H9 (cell line): ENCODE data around the gene EDAR. TPM values are rescaled to one million over a fixed set of nuclear protein-coding genes. Genes with fewer than 3 reads are reported as not detected.

Experiments
- DNase-seq: peaks from one replicate; pipeline ENCODE4 v3.0.0-alpha.2; 2017
- H2AFZ ChIP-seq: one replicate; pipeline ENCODE4 v1.6.1; 2013; ENCODE audit warnings: mild to moderate bottlenecking, low read length, control low read depth, moderate library complexity
- H2AK5ac ChIP-seq: 2 replicates; pipeline ENCODE4 v1.6.1; 2013; ENCODE audit warnings: low read length, control low read depth, mixed read lengths; ENCODE audit not compliant: insufficient read length
- H2BK120ac ChIP-seq: one replicate; pipeline ENCODE4 v1.6.1; 2013; ENCODE audit warnings: low read depth, mild to moderate bottlenecking, low read length, control low read depth, inconsistent platforms; ENCODE audit not compliant: poor library complexity, severe bottlenecking
- H2BK12ac ChIP-seq: 2 replicates; pipeline ENCODE4 v1.6.1; 2013; ENCODE audit warnings: low read length, control low read depth, mixed read lengths, low read depth; ENCODE audit not compliant: insufficient read length
- H2BK15ac ChIP-seq: 2 replicates; pipeline ENCODE4 v1.6.1; 2013; ENCODE audit warnings: low read depth, low read length, control low read depth
- H2BK20ac ChIP-seq: one replicate; pipeline ENCODE4 v1.6.1; 2013; ENCODE audit warnings: low read depth, mild to moderate bottlenecking, low read length, control low read depth, inconsistent platforms; ENCODE audit not compliant: poor library complexity, severe bottlenecking
- H2BK5ac ChIP-seq: 2 replicates; pipeline ENCODE4 v1.6.1; 2013; ENCODE audit warnings: low read length, control low read depth, mixed read lengths; ENCODE audit not compliant: insufficient read length
- H3K14ac ChIP-seq: 2 replicates; pipeline ENCODE4 v1.6.1; 2013; ENCODE audit warnings: low read length, control low read depth; ENCODE audit not compliant: insufficient read depth
- H3K18ac ChIP-seq: 2 replicates; pipeline ENCODE4 v1.6.1; 2013; ENCODE audit warnings: low read depth, mild to moderate bottlenecking, mixed read lengths, low read length, control low read depth; ENCODE audit not compliant: insufficient read length
- H3K23ac ChIP-seq: 2 replicates; pipeline ENCODE4 v1.6.1; 2013; ENCODE audit warnings: low read length, control low read depth, mixed read lengths, low read depth; ENCODE audit not compliant: insufficient read length
- H3K23me2 ChIP-seq: 2 replicates; pipeline ENCODE4 v1.6.1; 2013; ENCODE audit warnings: low read depth, mild to moderate bottlenecking, mixed read lengths, low read length, control low read depth; ENCODE audit not compliant: insufficient read length, poor library complexity, severe bottlenecking
- H3K27ac ChIP-seq: 2 replicates; pipeline ENCODE4 v1.5.1; 2013; ENCODE audit warnings: low read length, control low read depth, mixed read lengths, low read depth; ENCODE audit not compliant: insufficient read length
- H3K27me3 ChIP-seq: 2 replicates; pipeline ENCODE4 v1.6.1; 2013; ENCODE audit warnings: low read length, control low read depth, inconsistent platforms; ENCODE audit not compliant: insufficient read depth
- H3K4ac ChIP-seq: 2 replicates; pipeline ENCODE4 v1.6.1; 2013; ENCODE audit warnings: low read depth, mild to moderate bottlenecking, control low read depth, inconsistent platforms, low read length, moderate library complexity
- H3K4me1 ChIP-seq: 2 replicates; pipeline ENCODE4 v1.6.1; 2013; ENCODE audit warnings: low read length, control low read depth, inconsistent platforms; ENCODE audit not compliant: insufficient read depth
- H3K4me2 ChIP-seq: 2 replicates; pipeline ENCODE4 v1.6.1; 2013; ENCODE audit warnings: low read length, control low read depth, mixed read lengths; ENCODE audit not compliant: insufficient read length, insufficient read depth
- H3K56ac ChIP-seq: 2 replicates; pipeline ENCODE4 v1.6.1; 2013; ENCODE audit warnings: low read depth, mild to moderate bottlenecking, mixed read lengths, low read length, control low read depth; ENCODE audit not compliant: insufficient read length
- H3K79me1 ChIP-seq: 2 replicates; pipeline ENCODE4 v1.6.1; 2013; ENCODE audit warnings: low read depth, mild to moderate bottlenecking, moderate library complexity, low read length, control low read depth, inconsistent platforms; ENCODE audit not compliant: insufficient read depth, poor library complexity, severe bottlenecking
- H3K79me2 ChIP-seq: 2 replicates; pipeline ENCODE4 v1.6.1; 2013; ENCODE audit warnings: low read length, control low read depth, inconsistent platforms; ENCODE audit not compliant: insufficient read depth
- H3K9ac ChIP-seq: 2 replicates; pipeline ENCODE4 v1.6.1; 2013; ENCODE audit warnings: low read length, control low read depth, mixed read lengths; ENCODE audit not compliant: insufficient read length; ENCODE audit errors: extremely low read depth
- H3K9me3 ChIP-seq: one replicate; pipeline ENCODE4 v1.6.1; 2013; ENCODE audit warnings: low read depth, low read length, inconsistent platforms; ENCODE audit not compliant: control insufficient read depth
- H3T11ph ChIP-seq: one replicate; pipeline ENCODE4 v1.6.1; 2013; ENCODE audit warnings: mild to moderate bottlenecking, low read length, control low read depth, inconsistent platforms
- H4K20me1 ChIP-seq: one replicate; pipeline ENCODE4 v1.6.1; 2013; ENCODE audit not compliant: control insufficient read depth, insufficient read length, insufficient read depth
- H4K5ac ChIP-seq: 2 replicates; pipeline ENCODE4 v1.6.1; 2013; ENCODE audit warnings: low read depth, mild to moderate bottlenecking, mixed read lengths, low read length, control low read depth; ENCODE audit not compliant: insufficient read length
- H4K8ac ChIP-seq: replicated peaks from 2 replicates; pipeline ENCODE4 v1.6.1; 2013; ENCODE audit warnings: low read length, control low read depth, mixed read lengths, low read depth; ENCODE audit not compliant: insufficient read length
- H4K91ac ChIP-seq: 2 replicates; pipeline ENCODE4 v1.6.1; 2013; ENCODE audit warnings: low read depth, mild to moderate bottlenecking, moderate library complexity, mixed read lengths, low read length, control low read depth; ENCODE audit not compliant: insufficient read length
- H3K27ac Mint-ChIP-seq, 3 experiments: 2 replicates in 2 of 3; 3 replicates in 1 of 3; pipeline ENCODE4 v1.8.0; 2020 to 2021; ENCODE audit warnings: mixed read lengths in 3 of 3, mild to moderate bottlenecking in 1 of 3, moderate library complexity in 1 of 3
- H3K27me3 Mint-ChIP-seq: 2 replicates; pipeline ENCODE4 v1.8.0; 2021; ENCODE audit warnings: low read depth, mild to moderate bottlenecking, moderate library complexity, mixed read lengths
- H3K36me3 Mint-ChIP-seq, 3 experiments: 2 replicates in 2 of 3; 3 replicates in 1 of 3; pipeline ENCODE4 v1.8.0; 2020 to 2021; ENCODE audit warnings: low read depth in 3 of 3, mixed read lengths in 3 of 3; ENCODE audit not compliant: insufficient read depth in 1 of 3
- H3K4me1 Mint-ChIP-seq, 2 experiments: 2 replicates each; pipeline ENCODE4 v1.8.0; 2020; ENCODE audit warnings: mixed read lengths in 2 of 2
- H3K4me3 Mint-ChIP-seq, 2 experiments: 2 replicates in 1 of 2; 3 replicates in 1 of 2; pipeline ENCODE4 v1.8.0; 2020 to 2021; ENCODE audit warnings: mild to moderate bottlenecking in 2 of 2, mixed read lengths in 2 of 2, moderate library complexity in 1 of 2
- H3K9me3 Mint-ChIP-seq, 2 experiments: 2 replicates in 1 of 2; 3 replicates in 1 of 2; pipeline ENCODE4 v1.8.0; 2020; ENCODE audit warnings: mild to moderate bottlenecking in 2 of 2, mixed read lengths in 2 of 2, moderate library complexity in 1 of 2
- CTCF ChIP-seq: fragments of 200-600 bp; sonication (generic); conservative IDR thresholded peaks from 3 replicates; pipeline ENCODE4 v1.8.0; 2021; ENCODE audit warnings: antibody characterized with exemption, mild to moderate bottlenecking
- WGBS: extraction: QIAGEN DNeasy Blood & Tissue Kit; methylation state at CpG from one replicate; pipeline ENCODE4 v1.1.7; 2013; ENCODE audit warnings: missing lambda C conversion rate, low lambda C conversion rate, mixed read lengths; ENCODE audit not compliant: insufficient read length; ENCODE audit errors: extremely low coverage; 5-methylcytosine and 5-hydroxymethylcytosine counted together
- total RNA-seq: library from RNA; stranded (reverse); gene quantifications from 2 replicates; pipeline ENCODE4 v1.2.1, GENCODE V29; 2021

Gene EDAR
- total RNA-seq, 1 experiment from 2014 or later: not detected

- Histone ChIP-seq H3K56ac (no peak overlapping the region), H3K79me1 (no peaks in the 10 kb centered on the region), H2BK20ac (no peak overlapping the region), H2BK15ac (no peak overlapping the region), H4K20me1 (no peaks in the 10 kb centered on the region), H3K23me2 (no peaks in the 10 kb centered on the region), H3T11ph (no peak overlapping the region), H3K23ac (no peak overlapping the region), H2BK120ac (no peak overlapping the region), H2AK5ac (no peak overlapping the region), H3K4ac (no peak overlapping the region), H3K9me3 (no peaks in the 10 kb centered on the region), H2BK5ac (no peak overlapping the region), H2AFZ (no peak overlapping the region), H3K27me3 (no peaks in the 10 kb centered on the region), H2BK12ac (no peak overlapping the region), H4K8ac (no peak overlapping the region), H3K4me2 (no peak overlapping the region), H3K14ac (no peak overlapping the region), H4K91ac (no peak overlapping the region), H3K4me1 (no peaks in the 10 kb centered on the region), H3K18ac (no peak overlapping the region), H3K27ac (no peak overlapping the region), H3K79me2 (no peaks in the 10 kb centered on the region), H3K9ac (no peak overlapping the region), H4K5ac (no peak overlapping the region)
- H3K36me3 Mint-ChIP-seq: peaks cover 18 to 56% (median 40%) of the 10 kb centered on the region in 3 experiments; a peak in 6 of 7 replicates
- H3K4me1 Mint-ChIP-seq: peaks cover 0 to 7% of the 10 kb centered on the region in 2 experiments; a peak in 1 of 4 replicates
- H3K27ac Mint-ChIP-seq: no peak overlapping the region
- no peaks in the 10 kb centered on the region for H3K27me3 Mint-ChIP-seq
- WGBS: no CpG with 5 or more reads among the region's 3 CpGs
- no peak for TF ChIP-seq CTCF
- H3K4me3 Mint-ChIP-seq: no peak overlapping the region
- DNase-seq: no peak
- no peaks in the 10 kb centered on the region for H3K9me3 Mint-ChIP-seq
Observed at GRCh38 chr2:108852375-108852774, 136.6 kb downstream of the EDAR start.
